HG02642 (cell line): Measurements from ENCODE around the gene FGG.
"Not testable (repeated sequence)": the region's sequence is repeated elsewhere in the genome, so short reads cannot be mapped to it uniquely, and the experiment has no call there.

ENCODE experiments used
- ATAC-seq: cut with Tn5 transposase; IDR thresholded peaks from one replicate; pipeline ENCODE4 v1.9.1; 2021; ENCODE audit warnings: mild to moderate bottlenecking; ENCODE audit not compliant: unreplicated experiment, poor library complexity

FGG gene

GRCh38 chr4:154614306-154614705 lies 1.9 kb upstream of the FGG start:
- ATAC-seq: no peak

GRCh38 chr4:154611833-154612232 lies 623 bp downstream of the FGG start:
- no peak for ATAC-seq

DNA sequence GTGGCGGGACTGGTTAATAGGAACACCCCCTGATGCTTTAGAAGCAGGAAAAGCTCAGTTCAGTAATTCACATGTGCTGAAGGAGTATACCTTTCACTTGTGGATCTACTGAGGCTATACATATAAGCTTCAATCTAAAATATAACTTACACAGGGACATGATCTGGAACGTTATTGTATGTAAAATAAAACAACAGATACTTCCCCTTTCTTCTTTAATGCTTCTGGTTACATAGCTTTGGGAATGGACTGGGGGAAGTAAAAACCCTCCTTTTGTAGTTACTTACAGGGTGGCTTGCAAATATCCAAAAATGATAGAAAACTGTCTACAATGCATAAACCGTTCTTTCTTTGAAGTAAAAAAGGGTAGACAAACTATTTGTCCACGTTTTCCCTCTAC lies 1.9 kb downstream of the FGG start:
- ATAC-seq: no peak

GRCh38 chr4:154609532-154609931 lies 2.9 kb downstream of the FGG start:
- no peak for ATAC-seq

DNA sequence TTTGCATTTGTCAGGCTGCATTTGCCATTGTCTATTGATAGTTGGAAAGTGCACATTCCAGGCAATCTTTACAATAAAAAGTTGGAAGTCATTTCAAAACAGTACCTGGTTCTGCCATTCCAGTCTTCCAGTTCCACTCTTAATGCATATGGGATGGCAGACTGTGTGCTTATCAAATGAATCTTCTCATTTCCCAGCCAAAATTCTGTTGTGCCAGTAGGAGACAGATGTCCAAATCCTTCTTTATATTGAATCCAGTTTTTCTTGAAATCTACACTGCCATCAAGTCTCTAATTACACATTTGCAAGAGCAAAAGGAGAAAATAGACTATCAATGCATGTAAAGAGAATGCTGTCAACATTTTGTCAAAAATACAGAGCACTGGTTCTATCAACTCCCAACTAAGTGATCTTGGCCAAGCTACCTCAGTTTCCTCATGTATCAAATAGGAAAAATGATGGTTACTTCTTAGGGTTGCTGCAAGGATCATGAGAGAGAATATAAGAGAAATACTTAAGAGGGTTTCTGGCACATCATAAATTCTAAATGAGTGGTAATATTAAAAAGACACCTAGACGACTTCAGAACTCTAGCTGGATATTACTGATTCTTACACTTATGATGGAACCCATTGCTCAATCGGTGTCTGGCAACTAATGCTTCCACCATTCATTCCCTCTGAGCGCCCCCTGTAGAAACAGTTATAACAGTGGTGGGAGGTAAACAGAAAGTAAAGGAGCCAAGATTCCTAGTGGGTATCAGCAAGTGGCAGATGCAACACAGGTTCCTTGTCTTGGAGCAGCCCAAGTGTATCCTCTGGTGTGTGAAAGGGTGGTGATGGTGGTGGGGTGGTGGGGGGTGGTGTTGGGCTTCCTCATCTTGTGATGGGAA lies 3.8 kb downstream of the FGG start:
- no peak for ATAC-seq

DNA sequence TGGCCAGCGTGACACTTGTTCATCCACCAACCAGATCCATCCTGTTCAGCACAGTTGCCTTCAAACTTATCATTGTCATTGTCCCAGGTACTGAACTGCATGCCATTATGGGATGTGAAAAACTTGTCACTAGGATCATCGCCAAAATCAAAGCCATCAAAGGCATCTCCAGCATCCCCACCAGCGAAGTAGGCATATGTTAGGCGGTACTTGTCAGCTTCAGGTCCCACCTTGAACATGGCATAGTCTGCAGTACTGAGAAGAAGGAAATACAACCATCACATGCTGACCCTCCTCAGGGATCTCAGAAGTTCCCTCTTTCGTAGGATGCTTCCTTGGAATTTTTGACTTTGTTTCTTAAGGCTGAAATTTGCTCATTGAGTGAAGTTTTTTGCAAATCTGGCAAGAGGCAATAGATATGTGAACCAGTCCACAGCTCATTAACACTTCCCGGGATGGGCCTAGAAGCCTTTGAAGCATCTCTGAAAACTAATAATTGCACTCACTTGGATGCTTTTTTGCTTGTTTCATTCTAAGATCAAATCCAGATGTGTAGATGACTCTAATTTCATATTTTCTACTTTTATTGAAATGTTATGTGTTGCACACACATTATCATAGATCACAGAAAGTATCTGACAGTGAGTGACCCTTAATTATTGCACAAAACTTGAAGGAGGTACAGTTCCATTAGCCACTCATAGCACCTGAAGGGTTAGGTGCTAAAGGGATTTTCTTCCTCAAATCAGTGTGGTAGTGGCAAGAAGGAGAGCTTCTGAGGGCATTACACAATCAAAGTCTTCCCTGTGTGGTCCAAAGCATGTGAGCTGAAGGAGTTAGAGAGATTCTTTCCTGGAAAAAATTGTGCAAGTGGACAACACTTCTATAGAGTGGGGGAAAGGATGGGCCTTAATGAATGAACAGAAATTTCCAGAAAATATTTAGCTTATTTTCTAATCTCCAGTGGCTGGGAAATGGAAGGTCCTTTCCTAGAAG lies 5.4 kb downstream of the FGG start:
- no peak for ATAC-seq

- ATAC-seq: no peak
Observed at GRCh38 chr4:154604696-154605200, 7.7 kb downstream of the FGG start.

DNA sequence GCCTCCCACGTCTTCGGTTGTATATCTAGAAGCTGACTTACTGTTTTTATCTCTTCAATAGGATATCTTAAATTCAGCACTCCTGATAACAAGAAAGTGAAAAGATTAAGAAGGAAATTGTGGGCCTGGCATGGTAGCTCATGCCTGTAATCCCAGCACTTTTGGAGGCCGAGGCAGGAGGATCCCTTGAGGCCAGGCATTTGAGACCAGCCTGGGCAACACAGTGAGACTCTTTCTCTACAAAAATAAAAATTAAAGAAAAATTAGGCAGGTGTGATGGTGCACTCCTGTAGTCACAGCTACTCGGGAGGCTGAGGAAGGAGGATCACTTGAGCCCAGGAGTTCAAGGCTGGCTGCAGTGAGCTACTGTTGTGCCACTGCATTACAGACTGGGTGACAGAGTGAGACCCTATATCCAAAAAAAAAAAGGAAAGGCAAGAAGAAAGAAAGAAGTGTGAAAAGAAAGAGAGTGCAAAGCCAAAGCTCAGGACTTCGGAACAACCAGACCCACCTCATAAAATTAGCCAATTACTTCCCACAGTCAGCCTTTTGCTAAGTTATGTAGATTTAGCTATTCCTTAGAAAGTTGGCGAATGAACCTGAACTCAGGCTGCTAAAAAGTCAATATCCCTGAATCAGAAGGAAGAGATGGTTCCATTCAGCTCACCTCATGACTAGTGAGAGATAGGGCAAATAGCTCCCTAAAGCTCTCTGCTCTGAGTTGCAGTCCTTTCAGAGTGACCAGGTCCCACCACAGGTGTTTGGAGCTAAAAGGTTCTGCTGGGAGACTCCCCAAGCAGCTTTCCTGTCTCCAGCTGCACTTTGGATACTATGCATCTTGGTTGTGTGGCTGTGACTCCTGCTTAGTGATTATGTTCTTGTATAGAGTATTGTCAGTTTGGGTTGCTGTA lies 9.2 kb downstream of the FGG start:
- no peak for ATAC-seq

DNA sequence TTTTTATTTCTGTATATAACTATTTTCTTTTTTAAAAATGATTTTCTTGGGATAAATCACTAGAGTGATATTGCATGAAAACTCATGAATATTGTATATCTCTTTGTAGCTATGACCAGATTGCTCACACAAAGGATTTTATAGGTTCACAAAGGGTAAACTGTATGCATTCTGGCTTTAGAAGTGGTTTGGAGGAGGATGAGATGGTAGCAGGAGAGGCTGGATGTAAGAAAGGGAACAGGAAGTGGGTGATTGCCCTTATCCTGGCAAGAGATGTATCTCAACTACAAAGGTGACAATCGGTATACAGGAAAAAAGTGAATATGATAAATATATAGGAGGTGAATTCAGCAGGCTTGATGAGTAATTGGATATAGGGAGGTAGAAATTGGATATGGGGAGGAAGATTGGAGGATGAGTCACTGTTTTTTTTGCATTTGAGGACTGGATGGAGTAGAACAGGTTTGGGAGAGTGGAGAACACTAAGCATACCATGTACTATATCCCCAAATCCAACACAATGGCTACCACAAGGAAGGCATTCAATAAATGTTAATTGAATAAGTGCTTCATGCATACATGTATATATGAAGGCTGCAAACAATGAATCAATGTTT lies 9.9 kb downstream of the FGG start:
- ATAC-seq: no peak

DNA sequence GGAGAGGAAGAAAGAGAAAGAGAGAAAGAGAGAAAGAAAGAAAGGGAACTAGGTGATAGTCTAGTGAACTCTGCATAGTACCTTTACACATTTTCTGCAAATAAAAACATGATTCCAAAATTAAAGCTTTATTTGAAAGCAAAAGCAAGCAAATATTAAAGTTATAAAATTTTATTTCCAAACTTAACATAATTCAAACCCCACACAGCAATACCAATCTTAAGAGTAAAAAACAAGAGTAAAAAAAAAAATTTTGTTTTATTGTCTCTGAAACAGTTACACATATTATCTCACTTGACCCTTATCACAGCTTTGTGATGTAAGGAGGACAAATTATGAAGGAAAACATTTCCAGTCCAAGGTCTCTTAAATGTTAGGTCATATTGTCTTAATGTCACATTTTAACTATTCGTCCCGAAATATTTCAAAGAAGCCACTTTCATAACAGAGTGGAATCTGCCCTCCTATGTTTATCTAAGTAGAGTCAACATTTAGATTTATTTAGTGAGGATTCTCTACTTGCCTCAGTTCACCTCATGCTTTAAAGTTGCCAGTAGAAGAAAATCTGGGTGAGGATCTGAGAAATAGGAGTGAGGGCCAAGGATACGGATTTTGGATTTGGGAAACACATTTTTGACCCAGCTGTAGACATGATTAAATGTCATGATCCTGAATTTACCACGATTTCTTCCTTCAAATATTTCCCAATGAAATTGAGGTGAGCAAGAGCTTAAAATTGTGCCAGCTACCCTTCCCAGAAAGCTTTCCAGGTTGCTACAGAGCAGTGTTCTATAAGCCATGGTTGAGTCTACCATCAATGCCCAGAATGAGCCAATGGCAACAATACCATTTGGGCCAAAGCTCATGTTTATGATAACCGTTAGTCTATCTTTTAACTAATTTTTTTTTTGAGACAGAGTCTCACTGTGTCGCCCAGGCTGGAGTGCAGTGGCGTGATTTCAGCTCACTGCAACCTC lies 14.4 kb downstream of the FGG start:
- ATAC-seq: no peak

DNA sequence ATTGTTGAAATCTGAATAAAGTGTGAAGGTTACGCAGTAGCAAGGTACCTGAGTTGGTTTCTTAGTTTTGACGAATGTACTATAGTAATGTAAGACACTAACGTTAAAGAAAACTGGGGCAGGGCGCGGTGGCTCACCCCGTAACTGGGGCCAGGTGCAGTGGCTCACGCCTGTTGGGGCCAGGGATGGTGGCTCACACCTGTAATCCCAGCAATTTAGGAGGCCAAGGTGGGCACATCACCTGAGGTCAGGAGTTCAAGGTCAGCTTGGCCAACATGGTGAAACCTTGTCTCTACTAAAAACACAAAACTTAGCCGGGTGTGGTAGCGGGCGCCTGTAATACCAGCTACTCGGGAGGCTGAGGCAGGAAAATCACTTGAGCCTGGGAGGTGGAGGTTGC lies 15.2 kb downstream of the FGG start:
- ATAC-seq: not testable (repeated sequence)

GRCh38 chr4:154595807-154596206 lies 16.6 kb downstream of the FGG start:
- ATAC-seq: no peak

DNA sequence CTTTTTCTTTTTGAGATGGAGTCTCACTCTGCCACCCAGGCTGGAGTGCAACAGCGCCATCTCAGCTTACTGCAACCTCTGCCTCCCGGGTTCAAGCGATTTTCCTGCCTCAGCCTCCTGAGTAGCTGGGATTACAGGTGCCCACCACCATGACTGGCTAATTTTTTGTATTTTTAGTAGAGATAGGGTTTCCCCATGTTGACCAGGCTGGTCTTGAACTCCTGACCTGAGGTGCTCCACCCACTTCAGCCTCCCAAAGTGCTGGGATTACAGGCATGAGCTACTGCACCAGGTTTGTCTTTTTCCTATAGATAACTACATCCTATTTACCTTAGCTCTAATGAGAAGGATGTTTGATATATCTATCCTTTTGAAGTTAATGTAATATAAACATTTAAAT lies 18.1 kb downstream of the FGG start:
- ATAC-seq: not testable (repeated sequence)

- no peak for ATAC-seq
Observed at GRCh38 chr4:154593868-154594267, 18.6 kb downstream of the FGG start.

- ATAC-seq: no peak
Observed at GRCh38 chr4:154591890-154592289, 20.6 kb downstream of the FGG start.

DNA sequence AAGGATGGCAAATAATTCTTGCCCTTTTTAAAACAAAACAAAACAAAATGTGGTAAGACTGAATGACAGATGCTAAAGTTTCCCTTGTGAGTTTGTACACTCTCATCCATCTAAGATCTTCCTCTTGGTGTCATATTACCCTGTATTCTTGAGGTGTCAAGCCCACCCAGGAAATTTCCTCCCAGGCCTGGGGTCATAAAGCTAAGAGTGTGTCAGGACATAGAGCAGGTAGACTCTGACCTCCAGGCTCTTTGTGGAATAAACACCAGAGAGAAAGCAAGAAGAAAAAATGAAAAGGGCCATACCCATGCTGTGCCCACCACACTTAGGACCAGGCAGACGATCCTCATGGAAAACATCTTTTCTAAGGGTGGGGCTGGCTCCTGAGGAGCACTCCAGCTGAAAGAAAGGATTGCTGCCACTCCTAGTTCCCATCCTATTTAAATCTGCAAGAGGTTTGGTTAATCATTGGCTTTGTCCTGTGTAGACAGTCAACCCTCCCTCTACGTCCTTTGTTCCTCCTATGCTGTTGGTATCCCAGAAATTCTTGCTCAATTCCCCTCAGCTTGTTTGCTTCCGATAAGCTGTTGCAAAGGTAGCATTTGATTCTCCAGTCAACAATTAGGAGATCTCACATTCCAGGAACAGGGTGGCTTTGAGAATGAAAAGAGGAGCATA lies 22.0 kb downstream of the FGG start, which contains the start of gene FGA:
Gene FGA, minus strand, starts transcription at position 414 of the 678 bp plus-strand sequence. Its CDS starts 55 bp downstream, at position 359.
- no peak for ATAC-seq

DNA sequence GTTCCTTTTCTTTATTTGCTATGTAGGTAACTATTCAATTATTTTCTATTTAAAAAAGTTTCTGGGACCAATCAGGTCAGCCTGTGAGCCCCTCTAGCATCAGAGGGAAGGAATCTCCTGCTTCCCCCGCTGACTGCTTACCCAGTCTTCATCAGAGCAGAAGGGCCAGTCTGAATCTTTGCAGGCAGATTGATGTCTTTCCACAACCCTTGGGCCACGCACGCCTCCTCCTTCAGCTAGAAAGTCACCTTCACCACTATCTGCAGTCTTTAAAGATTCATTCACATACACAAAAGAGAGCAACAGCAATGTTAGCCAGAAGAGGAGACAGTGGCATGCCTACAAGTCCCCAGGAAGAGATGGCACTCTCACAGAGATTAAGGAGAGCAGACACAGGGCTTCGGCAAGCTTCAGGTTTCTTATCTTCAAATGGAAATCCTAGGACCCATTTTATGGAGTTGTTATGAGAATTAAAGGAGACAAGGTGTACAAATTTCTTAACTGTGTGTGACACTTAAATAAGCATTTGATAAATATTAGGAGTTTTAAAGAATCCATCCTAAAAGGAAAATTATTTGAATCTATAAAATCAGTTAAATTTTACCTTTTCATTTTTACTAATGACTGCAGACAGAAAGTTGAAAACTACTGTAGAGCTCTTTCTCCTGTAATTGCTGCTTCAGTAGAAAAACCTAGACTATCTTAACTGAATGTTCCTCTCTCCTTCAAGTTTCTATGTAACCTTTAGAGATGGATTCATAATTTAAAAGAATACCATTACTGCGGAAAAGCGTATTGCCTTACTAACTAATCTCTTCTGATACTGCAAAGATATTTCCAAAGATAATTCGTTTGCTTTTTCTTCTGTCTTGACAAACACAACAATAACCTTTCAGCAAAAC lies 22.9 kb downstream of the FGG start:
- ATAC-seq: no peak
